Gastrocnemius medialis (tissue), 4 donors: ENCODE results near the gene COL27A1.

Source experiments
- CTCF ChIP-seq, 5 experiments: fragments of 450-650 bp in 3 of 5; fragments of 200-600 bp in 2 of 5; sonication (generic) in 2 of 5; IDR thresholded peaks in 4 of 5; conservative IDR thresholded peaks in 1 of 5; 1 replicate in 4 of 5; 2 replicates in 1 of 5; pipeline ENCODE4 v1.5.1; 2016 to 2019; ENCODE audit warnings: antibody characterized with exemption in 5 of 5, mild to moderate bottlenecking in 3 of 5, moderate library complexity in 3 of 5
- POLR2A ChIP-seq, 2 donors: fragments of 450-650 bp; IDR thresholded peaks; one replicate each; pipeline ENCODE4 v1.6.1; 2017; ENCODE audit warnings: antibody characterized with exemption in 2 of 2, mild to moderate bottlenecking in 2 of 2, moderate library complexity in 2 of 2

GRCh38 chr9:114189823-114190562 lies 34.7 kb downstream of the COL27A1 start:
- TF ChIP-seq POLR2A (IDR thresholded peaks at IDR 0.05) (no peak), CTCF (IDR thresholded peaks at IDR 0.05 in 4 of 5, conservative IDR thresholded peaks at IDR 0.05 in 1 of 5) (no peak)
